ENCODE data around the gene DDC.

- TF ChIP-seq CTCF (IDR thresholded peaks at IDR 0.05 in 4 of 5, conservative IDR thresholded peaks at IDR 0.05 in 1 of 5) (peak in 3 of 5 experiments; percentile 26 to 35 (median 34)), POLR2A (IDR thresholded peaks at IDR 0.05) (no peak)
Observed at GRCh38 chr7:50588937-50589336, 23.7 kb upstream of the DDC start.
